HepG2 (cell line): ENCODE measurements around the gene CEBPE. TPM values are rescaled to one million over a fixed set of nuclear protein-coding genes. Genes with fewer than 3 reads are reported as not detected.

Experiments
- ATAC-seq: fragments of 200-7000 bp; cut with Tn5 transposase; 3 replicates; pipeline ENCODE4 v1.9.1; 2020; ENCODE audit warnings: mild to moderate bottlenecking, moderate library complexity
- BruUV-seq: library from RNA; stranded (reverse); fragments of 400-500 nt; replicated peaks from 2 replicates; lab custom pipeline; 2021; lab: Mats Ljungman, UMichigan
- CTCF ChIA-PET: fragments of 300-600 bp; formaldehyde crosslinking; extraction: SDS; loops from one replicate; lab custom pipeline; 2021; ENCODE audit warnings: low total read pairs, inconsistent platforms, low intra/inter-chr PET ratio; lab: Yijun Ruan, JAX
- POLR2A ChIA-PET: fragments of 350-600 bp; sonication (Branson Sonifier 250); formaldehyde crosslinking; loops from one replicate; lab custom pipeline; 2020; ENCODE audit warnings: antibody characterized with exemption, inconsistent platforms; lab: Yijun Ruan, JAX
- DNase-seq: peaks from one replicate; pipeline ENCODE4 v3.0.0-alpha.2; 2015; ENCODE audit warnings: low spot score
- FAIRE-seq: peaks from 3 replicates; lab custom pipeline; 2011; peaks lifted over from hg19 to GRCh38; lab: Jason Lieb, UNC
- H2AFZ ChIP-seq: one replicate; pipeline ENCODE4 v1.6.1; 2011; ENCODE audit warnings: low read length, inconsistent platforms
- H3K27ac ChIP-seq: fragments of 300-600 bp; 3 replicates; pipeline ENCODE4 v1.8.0; 2011; ENCODE audit warnings: mixed run types, mild to moderate bottlenecking, mixed read lengths, low read length, inconsistent platforms; ENCODE audit not compliant: insufficient read depth; ENCODE audit errors: extremely low read length
- H3K27me3 ChIP-seq, 2 experiments: fragments of 200-600 bp in 1 of 2; 2 replicates in 1 of 2; 3 replicates in 1 of 2; pipeline versions ENCODE4 v1.6.0 to v1.8.0; 2011; ENCODE audit warnings: low read length in 2 of 2, mild to moderate bottlenecking in 2 of 2, moderate library complexity in 2 of 2, inconsistent platforms in 1 of 2; ENCODE audit not compliant: insufficient read depth in 2 of 2, control insufficient read depth in 1 of 2
- H3K36me3 ChIP-seq, 2 experiments: fragments of 200-600 bp in 1 of 2; replicated peaks in 1 of 2; 2 replicates in 1 of 2; 3 replicates in 1 of 2; pipeline versions ENCODE4 v1.5.1 to v1.8.0; 2011; ENCODE audit warnings: low read length in 2 of 2, inconsistent platforms in 1 of 2; ENCODE audit not compliant: insufficient read depth in 2 of 2, control insufficient read depth in 1 of 2
- H3K4me1 ChIP-seq: 2 replicates; pipeline ENCODE4 v1.5.1; 2012; ENCODE audit warnings: low read length, inconsistent platforms; ENCODE audit not compliant: insufficient read depth
- H3K4me2 ChIP-seq: 2 replicates; pipeline ENCODE4 v1.6.0; 2011; ENCODE audit warnings: low read depth, low read length, inconsistent platforms
- H3K4me3 ChIP-seq, 3 experiments: fragments of 200-600 bp in 1 of 3; sonication (generic), shearing (Covaris generic) in 1 of 3; replicated peaks in 1 of 3; 2 replicates each; pipeline ENCODE4 v1.5.1; 2011 to 2016; ENCODE audit warnings: low read length in 3 of 3, inconsistent platforms in 2 of 3, low read depth in 2 of 3, mild to moderate bottlenecking in 2 of 3, control low read depth in 1 of 3, mixed read lengths in 1 of 3; ENCODE audit not compliant: insufficient read depth in 1 of 3
- H3K79me2 ChIP-seq: one replicate; pipeline ENCODE4 v1.6.1; 2011; ENCODE audit warnings: low read length, inconsistent platforms; ENCODE audit not compliant: insufficient read depth
- H3K9ac ChIP-seq: 2 replicates; pipeline ENCODE4 v1.6.0; 2011; ENCODE audit warnings: mild to moderate bottlenecking, low read depth, low read length, inconsistent platforms; ENCODE audit not compliant: insufficient read depth
- H3K9me3 ChIP-seq: 2 replicates; pipeline ENCODE4 v1.5.1; 2012; ENCODE audit warnings: mild to moderate bottlenecking, low read length
- H4K20me1 ChIP-seq: 2 replicates; pipeline ENCODE4 v1.6.0; 2011; ENCODE audit warnings: inconsistent platforms, mild to moderate bottlenecking, low read length, moderate library complexity; ENCODE audit not compliant: insufficient read depth
- ARID2 ChIP-seq: sonication (generic); formaldehyde crosslinking; IDR thresholded peaks from 2 replicates; pipeline ENCODE4 v1.8.1; 2022; ENCODE audit warnings: mild to moderate bottlenecking, missing genetic modification reagents, borderline replicate concordance
- BHLHE40 ChIP-seq: IDR thresholded peaks from 2 replicates; pipeline ENCODE4 v1.6.1; 2011; ENCODE audit warnings: low read length, improper control_type of control experiment
- CHCHD3 ChIP-seq: sonication (generic); formaldehyde crosslinking; IDR thresholded peaks from 2 replicates; pipeline ENCODE4 v1.8.0; 2022; ENCODE audit warnings: mild to moderate bottlenecking, missing genetic modification reagents, moderate library complexity
- GATA4 ChIP-seq: sonication (generic); IDR thresholded peaks from 2 replicates; pipeline ENCODE4 v1.6.1; 2016; ENCODE audit warnings: antibody characterized with exemption, low read depth, borderline replicate concordance
- IKZF1 ChIP-seq: fragments of 450-650 bp; IDR thresholded peaks from 2 replicates; pipeline ENCODE4 v1.7.1; 2016
- JUNB ChIP-seq: sonication (generic); formaldehyde crosslinking; IDR thresholded peaks from 2 replicates; pipeline ENCODE4 v1.8.0; 2022; ENCODE audit warnings: missing genetic modification reagents, mild to moderate bottlenecking, borderline replicate concordance
- MAFF ChIP-seq: IDR thresholded peaks from 2 replicates; pipeline ENCODE4 v1.6.1; 2011; ENCODE audit warnings: low read depth, low read length, improper control_type of control experiment
- MAFG ChIP-seq: sonication (generic); formaldehyde crosslinking; IDR thresholded peaks from 2 replicates; pipeline ENCODE4 v1.5.1; 2020; ENCODE audit warnings: mild to moderate bottlenecking, missing genetic modification reagents
- MAFK ChIP-seq, 2 experiments: IDR thresholded peaks in 1 of 2; conservative IDR thresholded peaks in 1 of 2; 2 replicates each; pipeline ENCODE4 v1.6.1; 2011; ENCODE audit warnings: improper control_type of control experiment in 2 of 2, low read length in 2 of 2
- ZMYM3 ChIP-seq: sonication (generic); formaldehyde crosslinking; IDR thresholded peaks from 2 replicates; pipeline ENCODE4 v1.5.1; 2020; ENCODE audit warnings: mild to moderate bottlenecking, missing genetic modification reagents
- ZNF136 ChIP-seq: sonication (generic); formaldehyde crosslinking; IDR thresholded peaks from 2 replicates; pipeline ENCODE4 v1.8.1; 2022; ENCODE audit warnings: low read depth, mild to moderate bottlenecking, moderate library complexity, missing genetic modification reagents
- ZNF382 ChIP-seq: sonication (generic); formaldehyde crosslinking; IDR thresholded peaks from 2 replicates; pipeline ENCODE4 v1.5.0; 2020; ENCODE audit warnings: missing genetic modification reagents, mild to moderate bottlenecking, borderline replicate concordance
- ZNF724P ChIP-seq: sonication (generic); formaldehyde crosslinking; IDR thresholded peaks from 2 replicates; pipeline ENCODE4 v1.8.0; 2022; ENCODE audit warnings: missing genetic modification reagents, borderline replicate concordance
- WGBS: methylation state at CpG from one replicate; pipeline ENCODE4 v1.1.6; 2017; ENCODE audit warnings: low lambda C conversion rate; 5-methylcytosine and 5-hydroxymethylcytosine counted together
- in situ Hi-C: cut with HindIII; loops from 2 replicates; pipeline ENCODE4 v1.10.0; 2017; ENCODE audit warnings: low pct_unique_long_range_greater_than_20kb; ENCODE audit not compliant: extremely low pct_ligation_motif_present
- intact Hi-C: fragments of 100-400 bp; cut with micrococcal nuclease; formaldehyde crosslinking; loops from one replicate; pipeline ENCODE4 v1.10.0; 2022; ENCODE audit not compliant: unreplicated experiment
- polyA plus RNA-seq, 8 experiments: library from polyadenylated mRNA; depleted of rRNA in 3 of 8; stranded (reverse) in 7 of 8; unstranded in 1 of 8; fragments of >200 nt; fragmentation: Illumina TruSeq in 4 of 8; extraction: Trizol in 4 of 8; gene quantifications; 2 replicates each; pipeline versions ENCODE4 v1.2.1 to v1.2.3, GENCODE V29; 2011 to 2016; ENCODE audit warnings: low read depth in 4 of 8, missing spikeins in 1 of 8, mixed read lengths in 1 of 8; ENCODE audit not compliant: insufficient read depth in 1 of 8
- total RNA-seq, 5 experiments: library from RNA; depleted of rRNA; stranded (reverse); fragments of >200 nt; fragmentation: Illumina TruSeq; extraction: Trizol; gene quantifications; 2 replicates each; pipeline ENCODE4 v1.2.3, GENCODE V29; 2016; ENCODE audit warnings: low read depth in 1 of 5
- TF ChIP-seq, protein P1 (sequence below): fragments of 450-650 bp; IDR thresholded peaks from 2 replicates; pipeline ENCODE4 v1.6.1; 2017
- TF ChIP-seq, protein P2 (sequence below): sonication (generic); formaldehyde crosslinking; IDR thresholded peaks from 2 replicates; pipeline ENCODE4 v1.8.0; 2022; ENCODE audit warnings: mild to moderate bottlenecking, missing genetic modification reagents; ENCODE audit not compliant: insufficient replicate concordance

CEBPE gene
- total and polyA plus RNA-seq, 2 of the 13 experiments (the other 11 are each of a cell fraction or from before 2014, with no cell fraction given) = 0.09 to 0.11 TPM

DNA sequence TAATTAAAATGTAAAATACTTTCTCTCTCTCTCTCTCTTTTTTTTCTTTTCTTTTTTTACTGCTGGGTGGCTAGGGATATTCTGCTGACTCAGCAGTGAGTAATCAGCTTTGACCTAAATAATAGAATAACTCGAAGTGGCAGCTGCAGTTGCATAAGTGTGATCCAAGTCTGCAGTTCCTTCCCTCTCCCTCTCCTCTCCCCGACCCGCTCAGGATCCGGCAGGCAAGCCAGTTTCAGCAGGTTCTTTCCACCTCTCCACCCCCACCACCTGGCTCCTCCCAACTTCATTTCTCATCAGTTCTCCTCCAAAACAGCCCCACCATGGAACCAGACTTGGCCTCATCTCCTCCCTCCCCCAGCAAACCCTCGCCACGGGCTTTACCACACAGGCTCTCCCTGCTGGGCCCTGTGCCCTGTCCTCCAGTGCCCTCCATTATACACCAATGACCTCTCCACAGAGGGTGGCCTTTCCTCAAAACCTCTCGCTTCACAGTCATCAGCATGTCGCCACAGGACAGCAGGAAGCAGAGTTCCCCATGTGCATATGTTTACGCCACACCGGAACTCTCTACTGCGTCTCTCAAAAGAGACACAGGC lies 42.0 kb upstream of the CEBPE start:
- Histone ChIP-seq H3K79me2 (no peaks in the 10 kb centered on the region), H3K9me3 (no peaks in the 10 kb centered on the region), H4K20me1 (no peaks in the 10 kb centered on the region), H3K36me3 (no peaks in the 10 kb centered on the region), H2AFZ (no peak overlapping the region), H3K27ac (no peak overlapping the region), H3K27me3 (peaks cover 2 to 32% of the 10 kb centered on the region in 2 experiments; a peak in 4 of 5 replicates), H3K9ac (no peak overlapping the region), H3K4me2 (no peak overlapping the region), H3K4me1 (no peaks in the 10 kb centered on the region), H3K4me3 (no peak overlapping the region)
- in situ Hi-C loops (no loop called here), intact Hi-C loops (no loop called here)
- ChIA-PET CTCF (no interaction called here), POLR2A (interaction anchor here (1.8 kb wide), 1 partner anchor 66 kb away, joined by 5 read pairs; the partner anchor contains the start of genes ACIN1 and C14orf119)
- DNase-seq (no peak), FAIRE-seq (no peak), ATAC-seq (no peak)
- TF ChIP-seq, protein P1, sequence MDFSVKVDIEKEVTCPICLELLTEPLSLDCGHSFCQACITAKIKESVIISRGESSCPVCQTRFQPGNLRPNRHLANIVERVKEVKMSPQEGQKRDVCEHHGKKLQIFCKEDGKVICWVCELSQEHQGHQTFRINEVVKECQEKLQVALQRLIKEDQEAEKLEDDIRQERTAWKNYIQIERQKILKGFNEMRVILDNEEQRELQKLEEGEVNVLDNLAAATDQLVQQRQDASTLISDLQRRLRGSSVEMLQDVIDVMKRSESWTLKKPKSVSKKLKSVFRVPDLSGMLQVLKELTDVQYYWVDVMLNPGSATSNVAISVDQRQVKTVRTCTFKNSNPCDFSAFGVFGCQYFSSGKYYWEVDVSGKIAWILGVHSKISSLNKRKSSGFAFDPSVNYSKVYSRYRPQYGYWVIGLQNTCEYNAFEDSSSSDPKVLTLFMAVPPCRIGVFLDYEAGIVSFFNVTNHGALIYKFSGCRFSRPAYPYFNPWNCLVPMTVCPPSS = 0 out of 2 replicates have a peak, but pooled peaks have one; percentile 4
- 0 out of 2 replicates have a peak, but pooled peaks have one; percentile 27 for TF ChIP-seq JUNB
- peak; percentile 100 for TF ChIP-seq MAFF
- peak; percentile 70 for TF ChIP-seq MAFG (CRISPR knock-in tag)
- TF ChIP-seq MAFK (conservative IDR thresholded peaks at IDR 0.05 in 1 of 2, IDR thresholded peaks at IDR 0.05 in 1 of 2; ENCODE audit: low read length in 2 of 2) = peak; percentile 100
- TF ChIP-seq GATA4 = no peak
- BruUV-seq = no TSS peak
- WGBS = 44% methylated on average over 11 of the region's 11 CpGs

DNA sequence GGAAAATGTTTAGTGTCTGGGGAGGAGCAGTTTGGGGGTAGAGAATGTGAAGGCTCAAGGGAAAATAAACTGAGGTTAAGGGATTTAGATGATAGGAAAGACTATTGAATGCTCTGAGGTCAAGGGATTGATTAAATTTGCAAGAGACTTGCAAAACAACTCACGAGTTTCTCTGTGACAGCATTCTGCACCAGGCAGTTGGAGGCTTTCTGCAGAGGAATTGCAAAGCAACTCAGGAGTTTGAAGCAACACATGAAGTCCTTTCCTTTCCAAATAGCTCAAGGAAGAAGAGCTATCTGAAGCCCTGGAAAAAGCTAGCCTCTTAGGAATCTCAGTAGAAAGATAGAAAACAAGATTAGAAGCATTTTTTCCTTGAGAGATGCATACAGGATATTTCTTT lies 40.5 kb upstream of the CEBPE start:
- no peak overlapping the region for H3K4me2 ChIP-seq
- no peaks in the 10 kb centered on the region for H3K79me2 ChIP-seq
- H3K27me3 ChIP-seq = peaks cover 3 to 40% of the 10 kb centered on the region in 2 experiments
- H3K27ac ChIP-seq = no peak overlapping the region
- H4K20me1 ChIP-seq = no peaks in the 10 kb centered on the region
- H3K9me3 ChIP-seq = no peaks in the 10 kb centered on the region
- FAIRE-seq (no peak), ATAC-seq (no peak), DNase-seq (no peak)
- H2AFZ ChIP-seq = no peak overlapping the region
- in situ Hi-C loops = no loop called here
- H3K4me3 ChIP-seq = no peak overlapping the region
- intact Hi-C loops = no loop called here
- ChIA-PET POLR2A (no interaction called here), CTCF (no interaction called here)
- no peaks in the 10 kb centered on the region for H3K4me1 ChIP-seq
- WGBS = 0% methylated on average over 1 of the region's 1 CpG
- H3K9ac ChIP-seq = no peak overlapping the region
- BruUV-seq = no TSS peak
- H3K36me3 ChIP-seq = no peaks in the 10 kb centered on the region
- TF ChIP-seq ZNF382 (CRISPR knock-in tag) = no peak
- no peak for TF ChIP-seq ARID2
- no peak for TF ChIP-seq GATA4
- no peak for TF ChIP-seq ZNF724P
- TF ChIP-seq CHCHD3 (CRISPR knock-in tag) = no peak
- no peak for TF ChIP-seq ZMYM3 (CRISPR knock-in tag)
- no peak for TF ChIP-seq BHLHE40
- TF ChIP-seq IKZF1 = no peak
- TF ChIP-seq, protein P2, sequence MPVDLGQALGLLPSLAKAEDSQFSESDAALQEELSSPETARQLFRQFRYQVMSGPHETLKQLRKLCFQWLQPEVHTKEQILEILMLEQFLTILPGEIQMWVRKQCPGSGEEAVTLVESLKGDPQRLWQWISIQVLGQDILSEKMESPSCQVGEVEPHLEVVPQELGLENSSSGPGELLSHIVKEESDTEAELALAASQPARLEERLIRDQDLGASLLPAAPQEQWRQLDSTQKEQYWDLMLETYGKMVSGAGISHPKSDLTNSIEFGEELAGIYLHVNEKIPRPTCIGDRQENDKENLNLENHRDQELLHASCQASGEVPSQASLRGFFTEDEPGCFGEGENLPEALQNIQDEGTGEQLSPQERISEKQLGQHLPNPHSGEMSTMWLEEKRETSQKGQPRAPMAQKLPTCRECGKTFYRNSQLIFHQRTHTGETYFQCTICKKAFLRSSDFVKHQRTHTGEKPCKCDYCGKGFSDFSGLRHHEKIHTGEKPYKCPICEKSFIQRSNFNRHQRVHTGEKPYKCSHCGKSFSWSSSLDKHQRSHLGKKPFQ (CRISPR knock-in tag) = no peak
- no peak for TF ChIP-seq ZNF136
